Measurements from ENCODE around the gene TMEM81. TPM values are rescaled to one million over a fixed set of nuclear protein-coding genes. Genes with fewer than 3 reads are reported as not detected.
A peak's percentile ranks its signal among the peaks of the same experiment; 100 is the strongest.

TMEM81 gene, protein sequence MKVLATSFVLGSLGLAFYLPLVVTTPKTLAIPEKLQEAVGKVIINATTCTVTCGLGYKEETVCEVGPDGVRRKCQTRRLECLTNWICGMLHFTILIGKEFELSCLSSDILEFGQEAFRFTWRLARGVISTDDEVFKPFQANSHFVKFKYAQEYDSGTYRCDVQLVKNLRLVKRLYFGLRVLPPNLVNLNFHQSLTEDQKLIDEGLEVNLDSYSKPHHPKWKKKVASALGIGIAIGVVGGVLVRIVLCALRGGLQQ
- total RNA-seq (2022), result 3.9 and 4.4 TPM in 2 replicates
- Bru-seq, nascent RNA, result percentile 73 among the genes with signal in this experiment
- percentile 90 among the genes with signal in this experiment for BruChase-seq, experiment 1, labeled RNA remaining after a 6-hour chase
- percentile 79 among the genes with signal in this experiment for BruChase-seq, experiment 2, labeled RNA remaining after a 2-hour chase
- long read RNA-seq, partial matches to known transcripts, result 0 of 2 reads
- long read RNA-seq, other reads (novel, unspliced or antisense), result 0 of 2 reads

DNA sequence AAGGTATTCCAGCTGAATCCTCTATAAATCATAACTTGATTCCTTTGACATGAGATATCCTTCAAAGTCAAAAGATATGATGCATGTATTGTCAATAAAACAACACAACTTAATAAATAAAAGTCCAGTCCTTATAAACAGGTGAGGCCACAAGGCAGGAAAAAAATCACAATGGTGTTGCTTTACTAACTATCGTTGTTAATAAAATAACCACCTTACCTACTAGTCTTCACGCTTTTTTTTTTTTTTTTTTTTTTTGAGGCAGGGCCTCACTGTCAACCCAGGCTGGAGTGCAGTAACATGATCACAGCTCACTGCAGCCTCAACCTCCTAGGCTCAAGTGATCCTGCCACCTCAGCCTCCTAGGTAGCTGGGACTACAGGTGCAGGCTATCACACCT is at the start of gene TMEM81:
TMEM81 (minus strand) TSS at position 101 of the 400 bp plus-strand sequence. CDS start 140 bp downstream, outside the sequence.
- H3K4me3 Mint-ChIP-seq (ENCODE audit: low read depth, unreplicated experiment), result no peak within 1 kb of the TSS
- H3K36me3 Mint-ChIP-seq (ENCODE audit: insufficient read depth, unreplicated experiment), result peaks cover 22% of the 10 kb centered on the region
- H3K27me3 Mint-ChIP-seq (ENCODE audit: unreplicated experiment), result no peaks in the 10 kb centered on the region
- H3K9me3 Mint-ChIP-seq (ENCODE audit: low read depth, unreplicated experiment), result no peaks in the 10 kb centered on the region
- TF ChIP-seq, protein P1, sequence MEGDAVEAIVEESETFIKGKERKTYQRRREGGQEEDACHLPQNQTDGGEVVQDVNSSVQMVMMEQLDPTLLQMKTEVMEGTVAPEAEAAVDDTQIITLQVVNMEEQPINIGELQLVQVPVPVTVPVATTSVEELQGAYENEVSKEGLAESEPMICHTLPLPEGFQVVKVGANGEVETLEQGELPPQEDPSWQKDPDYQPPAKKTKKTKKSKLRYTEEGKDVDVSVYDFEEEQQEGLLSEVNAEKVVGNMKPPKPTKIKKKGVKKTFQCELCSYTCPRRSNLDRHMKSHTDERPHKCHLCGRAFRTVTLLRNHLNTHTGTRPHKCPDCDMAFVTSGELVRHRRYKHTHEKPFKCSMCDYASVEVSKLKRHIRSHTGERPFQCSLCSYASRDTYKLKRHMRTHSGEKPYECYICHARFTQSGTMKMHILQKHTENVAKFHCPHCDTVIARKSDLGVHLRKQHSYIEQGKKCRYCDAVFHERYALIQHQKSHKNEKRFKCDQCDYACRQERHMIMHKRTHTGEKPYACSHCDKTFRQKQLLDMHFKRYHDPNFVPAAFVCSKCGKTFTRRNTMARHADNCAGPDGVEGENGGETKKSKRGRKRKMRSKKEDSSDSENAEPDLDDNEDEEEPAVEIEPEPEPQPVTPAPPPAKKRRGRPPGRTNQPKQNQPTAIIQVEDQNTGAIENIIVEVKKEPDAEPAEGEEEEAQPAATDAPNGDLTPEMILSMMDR (IDR thresholded peaks at IDR 0.05; ENCODE audit: unreplicated experiment), result no peak
- CTCF ChIA-PET, result interaction anchor here (0.6 kb wide), 1 partner anchor 338 kb away, joined by 5 read pairs; no protein-coding TSS in a partner anchor
- no peak for DNase-seq
- no TSS peak for BruUV-seq (replicated peaks)
- intact Hi-C loops (cut with micrococcal nuclease; ENCODE audit: unreplicated experiment), result no loop called here
- no peak within 1 kb of the TSS for H3K27ac Mint-ChIP-seq (ENCODE audit: unreplicated experiment)
- H3K4me1 Mint-ChIP-seq (ENCODE audit: low read depth, unreplicated experiment), result no peaks in the 10 kb centered on the region

DNA sequence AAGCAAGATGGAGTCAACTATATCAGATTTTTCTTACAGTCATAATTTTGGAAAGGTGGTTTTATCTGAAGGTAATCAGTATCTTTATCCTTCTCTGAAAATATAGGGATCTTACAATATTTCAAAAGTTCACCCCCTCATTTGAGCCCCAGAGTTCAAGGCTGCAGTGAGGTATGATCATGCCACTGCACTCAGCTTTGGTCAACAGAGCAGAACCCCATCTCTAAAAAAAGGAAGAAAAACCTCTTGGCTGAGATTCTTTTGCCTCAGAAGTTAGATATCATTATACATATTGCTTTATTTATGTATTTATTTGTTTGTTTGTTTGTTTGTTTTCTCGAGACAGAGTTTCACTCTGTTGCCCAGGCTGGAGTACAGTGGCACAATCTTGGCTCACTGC is 49.0 kb upstream of the TMEM81 start:
- no peaks in the 10 kb centered on the region for H3K27me3 Mint-ChIP-seq (ENCODE audit: unreplicated experiment)
- intact Hi-C loops (cut with micrococcal nuclease; ENCODE audit: unreplicated experiment), result no loop called here
- H3K4me1 Mint-ChIP-seq (ENCODE audit: low read depth, unreplicated experiment), result no peaks in the 10 kb centered on the region
- CTCF ChIA-PET, result no interaction called here
- TF ChIP-seq, protein P1 (IDR thresholded peaks at IDR 0.05; ENCODE audit: unreplicated experiment), result no peak
- H3K9me3 Mint-ChIP-seq (ENCODE audit: low read depth, unreplicated experiment), result no peaks in the 10 kb centered on the region
- no peaks in the 10 kb centered on the region for H3K36me3 Mint-ChIP-seq (ENCODE audit: insufficient read depth, unreplicated experiment)
- no peak overlapping the region for H3K4me3 Mint-ChIP-seq (ENCODE audit: low read depth, unreplicated experiment)
- BruUV-seq (replicated peaks), result no TSS peak
- H3K27ac Mint-ChIP-seq (ENCODE audit: unreplicated experiment), result no peak overlapping the region
- no peak for DNase-seq

DNA sequence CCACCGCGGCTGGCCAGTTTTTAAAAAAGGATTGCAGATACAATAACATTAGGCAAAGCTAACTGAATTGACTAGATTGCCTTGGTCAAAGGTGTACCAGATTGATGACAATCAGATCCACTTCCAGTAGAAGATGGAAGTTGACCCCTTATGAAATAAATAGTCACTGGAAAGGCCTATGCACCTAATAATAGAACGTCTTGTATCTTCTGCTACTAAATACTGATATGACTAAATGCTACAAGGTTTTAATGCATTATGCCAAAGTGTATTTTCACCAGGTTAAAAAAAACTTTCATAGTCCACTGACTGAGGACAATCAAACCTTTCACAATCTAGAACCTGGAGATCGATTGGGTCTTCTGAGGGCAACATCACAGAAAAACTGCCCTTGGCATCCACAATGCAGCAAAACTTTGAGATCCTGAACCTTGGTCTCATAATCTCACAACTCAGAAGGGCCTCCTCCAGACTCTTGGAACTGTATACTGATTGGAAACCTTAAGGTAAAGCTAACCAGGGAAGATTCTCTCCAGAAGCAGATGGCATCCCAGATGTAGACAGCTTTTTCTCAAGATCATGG is 45.3 kb upstream of the TMEM81 start:
- intact Hi-C loops (cut with micrococcal nuclease; ENCODE audit: unreplicated experiment), result no loop called here
- Mint-ChIP-seq H3K9me3 (ENCODE audit: low read depth, unreplicated experiment) (no peaks in the 10 kb centered on the region), H3K4me1 (ENCODE audit: low read depth, unreplicated experiment) (no peaks in the 10 kb centered on the region), H3K36me3 (ENCODE audit: insufficient read depth, unreplicated experiment) (no peaks in the 10 kb centered on the region), H3K4me3 (ENCODE audit: low read depth, unreplicated experiment) (no peak overlapping the region), H3K27me3 (ENCODE audit: unreplicated experiment) (no peaks in the 10 kb centered on the region), H3K27ac (ENCODE audit: unreplicated experiment) (no peak overlapping the region)
- CTCF ChIA-PET, result no interaction called here
- no TSS peak for BruUV-seq (replicated peaks)
- DNase-seq, result no peak
- TF ChIP-seq, protein P1 (IDR thresholded peaks at IDR 0.05; ENCODE audit: unreplicated experiment), result no peak

DNA sequence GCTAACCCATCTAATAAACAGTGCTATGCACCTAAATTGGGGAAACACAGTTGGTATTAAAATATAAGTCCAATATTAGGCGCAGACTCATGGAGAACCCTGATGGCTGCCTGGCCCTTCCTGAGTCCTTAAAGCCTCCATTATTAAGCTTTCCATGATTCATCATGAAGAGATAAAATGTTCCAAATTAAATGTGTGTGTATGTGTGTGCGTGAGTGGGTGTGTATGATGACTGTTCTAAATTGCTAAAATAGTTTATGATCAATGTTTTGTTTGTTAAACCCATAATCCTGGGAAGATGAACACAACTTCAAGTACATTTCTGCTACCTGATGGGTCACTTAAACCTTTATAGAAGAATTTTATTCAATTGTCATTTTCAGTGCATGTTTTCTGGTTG is 43.8 kb upstream of the TMEM81 start:
- no peak for DNase-seq
- CTCF ChIA-PET, result no interaction called here
- TF ChIP-seq, protein P1 (IDR thresholded peaks at IDR 0.05; ENCODE audit: unreplicated experiment), result no peak
- Mint-ChIP-seq H3K4me1 (ENCODE audit: low read depth, unreplicated experiment) (no peaks in the 10 kb centered on the region), H3K36me3 (ENCODE audit: insufficient read depth, unreplicated experiment) (no peaks in the 10 kb centered on the region), H3K4me3 (ENCODE audit: low read depth, unreplicated experiment) (no peak overlapping the region), H3K27me3 (ENCODE audit: unreplicated experiment) (no peaks in the 10 kb centered on the region), H3K27ac (ENCODE audit: unreplicated experiment) (no peak overlapping the region), H3K9me3 (ENCODE audit: low read depth, unreplicated experiment) (no peaks in the 10 kb centered on the region)
- BruUV-seq (replicated peaks), result no TSS peak
- intact Hi-C loops (cut with micrococcal nuclease; ENCODE audit: unreplicated experiment), result no loop called here

Data from Calu3 (cell line).